PFSK-1 (cell line): ENCODE results near the gene BAG1.

Experiments used
- POLR2AphosphoS5 ChIP-seq: IDR thresholded peaks from 2 replicates; pipeline ENCODE4 v1.6.1; 2012; ENCODE audit warnings: low read depth, mild to moderate bottlenecking, control low read depth, low read length, moderate library complexity
- REST ChIP-seq, 2 experiments: IDR thresholded peaks; 2 replicates each; pipeline versions ENCODE4 v1.6.1 to v1.8.0; 2011 to 2012; ENCODE audit warnings: low read depth in 2 of 2, low read length in 2 of 2, control low read depth in 1 of 2, inconsistent platforms in 1 of 2, mild to moderate bottlenecking in 1 of 2, moderate library complexity in 1 of 2; ENCODE audit not compliant: insufficient read depth in 1 of 2

- TF ChIP-seq POLR2AphosphoS5 (no peak), REST (IDR thresholded peaks at IDR 0.05; ENCODE audit: insufficient read depth in 1 of 2, low read depth in 2 of 2, low read length in 2 of 2) (no peak)
Observed at GRCh38 chr9:33291031-33291397, 26.5 kb upstream of the BAG1 start.
